ENCODE measurements around the gene PRDM11.

The PRDM11 gene

GRCh38 chr11:45108070-45109064, 38.1 kb upstream of the PRDM11 start:
- Histone ChIP-seq H2AFZ (ENCODE audit: low read length) (no peak overlapping the region), H4K20me1 (ENCODE audit: insufficient read depth, low read length) (no peaks in the 10 kb centered on the region), H3K27ac (ENCODE audit: low read depth, low read length, poor library complexity, severe bottlenecking) (no peak overlapping the region), H3K4me1 (ENCODE audit: insufficient read depth, low read length, severe bottlenecking) (no peaks in the 10 kb centered on the region), H3K9me2 (ENCODE audit: low read depth, low read length) (no peaks in the 10 kb centered on the region), H3K9me3 (ENCODE audit: low read length) (no peaks in the 10 kb centered on the region), H3K27me3 (ENCODE audit: insufficient read depth, low read length) (no peaks in the 10 kb centered on the region), H3K79me2 (ENCODE audit: insufficient read depth, low read length) (no peaks in the 10 kb centered on the region), H3K4me2 (ENCODE audit: low read length) (no peak overlapping the region), H3K9ac (ENCODE audit: low read length) (no peak overlapping the region), H3F3A (ENCODE audit: insufficient read depth, low read length) (no peaks in the 10 kb centered on the region), H3K4me3 (ENCODE audit: low read depth, low read length, poor library complexity, severe bottlenecking) (no peak overlapping the region), H3K36me3 (ENCODE audit: insufficient read depth, low read length) (no peaks in the 10 kb centered on the region)
- TF ChIP-seq CTCF (IDR thresholded peaks at IDR 0.05; ENCODE audit: low read length) = no peak
- no peak for TF ChIP-seq EZH2 (IDR thresholded peaks at IDR 0.05; ENCODE audit: borderline replicate concordance, low read length)

GRCh38 chr11:45109400-45109799, 37.0 kb upstream of the PRDM11 start:
- Histone ChIP-seq H3K9ac (ENCODE audit: low read length) (no peak overlapping the region), H3K79me2 (ENCODE audit: insufficient read depth, low read length) (no peaks in the 10 kb centered on the region), H3K27ac (ENCODE audit: low read depth, low read length, poor library complexity, severe bottlenecking) (no peak overlapping the region), H3K4me2 (ENCODE audit: low read length) (no peak overlapping the region), H4K20me1 (ENCODE audit: insufficient read depth, low read length) (no peaks in the 10 kb centered on the region), H3K9me3 (ENCODE audit: low read length) (no peaks in the 10 kb centered on the region), H3K36me3 (ENCODE audit: insufficient read depth, low read length) (no peaks in the 10 kb centered on the region), H3K27me3 (ENCODE audit: insufficient read depth, low read length) (no peaks in the 10 kb centered on the region), H2AFZ (ENCODE audit: low read length) (no peak overlapping the region), H3K9me2 (ENCODE audit: low read depth, low read length) (no peaks in the 10 kb centered on the region), H3K4me1 (ENCODE audit: insufficient read depth, low read length, severe bottlenecking) (no peaks in the 10 kb centered on the region), H3F3A (ENCODE audit: insufficient read depth, low read length) (no peaks in the 10 kb centered on the region), H3K4me3 (ENCODE audit: low read depth, low read length, poor library complexity, severe bottlenecking) (no peak overlapping the region)
- TF ChIP-seq EZH2 (IDR thresholded peaks at IDR 0.05; ENCODE audit: borderline replicate concordance, low read length) = no peak
- no peak for TF ChIP-seq CTCF (IDR thresholded peaks at IDR 0.05; ENCODE audit: low read length)

- TF ChIP-seq CTCF (IDR thresholded peaks at IDR 0.05; ENCODE audit: low read length) (peak; percentile 67), EZH2 (IDR thresholded peaks at IDR 0.05; ENCODE audit: borderline replicate concordance, low read length) (no peak)
- no peak overlapping the region for H3K4me3 ChIP-seq (ENCODE audit: low read depth, low read length, poor library complexity, severe bottlenecking)
- H3K9me3 ChIP-seq (ENCODE audit: low read length) = no peaks in the 10 kb centered on the region
- H3F3A ChIP-seq (ENCODE audit: insufficient read depth, low read length) = no peaks in the 10 kb centered on the region
- no peak overlapping the region for H3K9ac ChIP-seq (ENCODE audit: low read length)
- H3K79me2 ChIP-seq (ENCODE audit: insufficient read depth, low read length) = no peaks in the 10 kb centered on the region
- H3K27ac ChIP-seq (ENCODE audit: low read depth, low read length, poor library complexity, severe bottlenecking) = no peak overlapping the region
- H4K20me1 ChIP-seq (ENCODE audit: insufficient read depth, low read length) = no peaks in the 10 kb centered on the region
- H3K9me2 ChIP-seq (ENCODE audit: low read depth, low read length) = no peaks in the 10 kb centered on the region
- no peak overlapping the region for H2AFZ ChIP-seq (ENCODE audit: low read length)
- H3K27me3 ChIP-seq (ENCODE audit: insufficient read depth, low read length) = no peaks in the 10 kb centered on the region
- H3K4me2 ChIP-seq (ENCODE audit: low read length) = no peak overlapping the region
- no peaks in the 10 kb centered on the region for H3K4me1 ChIP-seq (ENCODE audit: insufficient read depth, low read length, severe bottlenecking)
- H3K36me3 ChIP-seq (ENCODE audit: insufficient read depth, low read length) = no peaks in the 10 kb centered on the region; the same call in 1 of the 2 replicates
Measured at GRCh38 chr11:45110562-45110961, 35.9 kb upstream of the PRDM11 start.

All from OCI-LY1 (cell line).